Urinary bladder (tissue), 4 donors: ENCODE measurements around the gene MGMT. TPM values are rescaled to one million over a fixed set of nuclear protein-coding genes. Genes with fewer than 3 reads are reported as not detected.

ENCODE experiments used
- DNase-seq: peaks from one replicate; pipeline ENCODE4 v3.0.0-alpha.2; 2015; ENCODE audit errors: extremely low spot score
- H3K27ac ChIP-seq: one replicate; pipeline ENCODE4 v1.5.1; 2013; ENCODE audit warnings: low read depth, mild to moderate bottlenecking, moderate library complexity
- H3K36me3 ChIP-seq: one replicate; pipeline ENCODE4 v1.6.1; 2013; ENCODE audit warnings: mild to moderate bottlenecking, moderate library complexity; ENCODE audit not compliant: insufficient read depth
- H3K4me1 ChIP-seq: one replicate; pipeline ENCODE4 v1.6.1; 2013; ENCODE audit warnings: mild to moderate bottlenecking, moderate library complexity; ENCODE audit not compliant: insufficient read depth
- H3K4me3 ChIP-seq: one replicate; pipeline ENCODE4 v1.5.1; 2013; ENCODE audit warnings: low read depth, low read length
- WGBS: extraction: QIAGEN DNeasy Blood & Tissue Kit; methylation state at CpG from one replicate; pipeline ENCODE4 v1.1.7; 2013; 5-methylcytosine and 5-hydroxymethylcytosine counted together
- polyA plus RNA-seq: library from polyadenylated mRNA; stranded (reverse); fragments of 200-250 nt; gene quantifications from one replicate; pipeline ENCODE4 v1.2.3, GENCODE V29; 2013
- total RNA-seq: library from RNA; depleted of rRNA; stranded (reverse); fragments of >200 nt; gene quantifications from one replicate; pipeline ENCODE4 v1.2.3, GENCODE V29; 2014
- donor health status: healthy with polysubstance abuse.
- donor health status: healthy.

Gene MGMT
- total and polyA plus RNA-seq, 2 donors = 19.5 to 28.5 TPM

DNA sequence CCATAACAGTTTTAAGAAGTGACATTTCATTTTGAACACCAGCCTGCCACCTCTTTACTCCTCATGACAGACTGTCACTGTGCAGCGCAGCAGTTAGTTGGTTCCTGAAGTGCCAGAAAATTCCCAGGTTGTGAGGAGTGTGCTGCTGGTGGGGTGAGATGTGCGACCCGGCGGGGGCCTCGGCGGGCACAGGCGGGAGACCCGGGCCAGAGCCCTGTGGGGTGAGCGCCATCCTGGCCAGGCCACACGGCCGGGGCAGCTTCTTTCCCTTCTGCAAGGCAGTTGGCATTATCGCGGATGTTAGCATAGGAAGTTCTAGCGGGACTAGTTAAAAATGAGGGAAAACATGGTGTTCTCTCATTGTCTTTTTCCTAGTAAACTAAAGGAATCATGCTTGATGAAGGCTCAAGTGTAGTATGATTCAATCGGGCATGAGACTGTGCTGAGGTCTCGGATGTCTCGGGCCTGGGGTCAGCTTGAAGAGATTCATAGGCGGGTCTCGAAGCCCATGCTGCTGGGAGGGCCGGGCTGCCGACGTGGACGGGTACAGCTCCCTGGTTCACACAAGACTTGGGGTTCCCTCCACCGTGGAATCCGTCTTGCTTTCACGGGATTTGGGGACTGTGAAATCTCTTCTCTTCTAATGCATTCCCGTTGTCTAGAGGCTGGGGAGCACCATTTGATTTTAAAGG is 56.1 kb downstream of the MGMT start:
- H3K27ac ChIP-seq = no peak overlapping the region
- H3K36me3 ChIP-seq = no peaks in the 10 kb centered on the region
- H3K4me3 ChIP-seq = no peak overlapping the region
- WGBS = 93% methylated on average over 27 of the region's 27 CpGs
- H3K4me1 ChIP-seq = no peaks in the 10 kb centered on the region
- DNase-seq = no peak

DNA sequence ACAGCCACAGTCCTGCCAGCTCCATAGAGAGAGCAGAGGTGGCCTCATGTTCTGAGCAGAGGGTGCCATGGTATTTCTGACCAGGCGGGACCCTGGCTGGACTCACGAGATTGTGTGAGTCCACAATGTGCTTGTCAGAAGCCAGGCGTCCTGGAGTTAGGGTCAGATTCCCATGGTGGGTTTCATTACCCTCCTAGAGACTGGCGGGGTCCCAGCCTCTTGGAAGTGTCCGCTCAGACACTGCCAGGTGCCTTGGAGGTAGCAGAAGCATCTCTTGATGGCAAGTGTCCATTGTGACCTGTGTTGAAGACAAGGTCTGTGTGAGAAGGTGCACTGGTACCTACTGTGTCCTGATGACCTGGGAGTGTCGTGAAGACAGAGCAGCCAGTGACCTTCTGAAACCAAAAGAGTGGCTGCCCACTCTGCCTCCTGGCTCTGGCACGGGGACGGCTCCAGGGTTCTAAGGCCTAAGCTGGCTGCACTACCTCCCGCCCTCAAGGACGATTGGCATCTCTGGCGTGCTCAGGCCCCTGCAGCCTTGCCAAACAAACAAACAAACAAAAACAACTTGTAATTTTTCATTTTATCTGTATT is 56.8 kb downstream of the MGMT start:
- H3K4me3 ChIP-seq = no peak overlapping the region
- H3K36me3 ChIP-seq = no peaks in the 10 kb centered on the region
- no peak for DNase-seq
- no peaks in the 10 kb centered on the region for H3K4me1 ChIP-seq
- H3K27ac ChIP-seq = no peak overlapping the region
- WGBS = 89% methylated on average over 11 of the region's 11 CpGs

DNA sequence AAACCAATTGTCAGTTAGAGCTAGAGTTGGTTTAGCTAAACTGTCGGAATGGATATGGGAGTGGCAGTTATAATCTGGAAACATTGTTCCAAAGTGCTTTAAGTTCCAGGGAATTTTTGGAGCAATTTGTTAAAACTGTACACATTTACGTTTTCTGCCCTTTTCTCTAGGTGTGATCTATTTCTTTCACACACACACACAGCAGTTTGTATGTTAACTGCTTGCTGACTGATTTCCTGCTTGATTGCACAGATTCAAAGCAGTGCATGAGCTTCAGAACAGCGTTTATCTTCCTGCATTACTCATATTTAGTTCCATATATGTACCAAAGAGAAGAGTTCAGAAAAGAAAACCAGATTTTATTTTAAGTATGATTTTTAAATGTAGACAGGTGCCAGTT is 57.9 kb downstream of the MGMT start:
- Histone ChIP-seq H3K4me3 (no peak overlapping the region), H3K4me1 (no peaks in the 10 kb centered on the region), H3K36me3 (no peaks in the 10 kb centered on the region), H3K27ac (no peak overlapping the region)
- no peak for DNase-seq
- 44% methylated on average over 3 of the region's 3 CpGs for WGBS

DNA sequence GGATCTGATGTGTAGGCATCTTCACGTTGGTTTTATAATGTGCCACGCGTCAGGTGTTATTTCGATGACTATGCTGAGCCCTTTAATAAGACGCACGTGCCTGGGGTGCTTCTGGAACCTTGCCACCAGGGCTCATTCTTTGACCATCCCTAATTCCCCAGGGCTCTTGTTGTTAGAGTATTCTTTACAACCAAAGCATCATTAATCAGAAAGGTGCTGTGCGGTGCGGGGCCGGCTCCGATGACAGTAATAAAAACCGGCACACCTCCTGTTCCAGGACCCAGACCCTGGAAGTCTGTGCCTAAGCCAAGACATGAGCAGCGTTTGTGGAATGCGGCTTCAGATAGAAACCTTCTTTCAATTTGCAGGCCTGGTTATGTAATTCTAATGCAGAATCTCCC is 58.4 kb downstream of the MGMT start:
- Histone ChIP-seq H3K4me1 (no peaks in the 10 kb centered on the region), H3K27ac (no peak overlapping the region), H3K36me3 (no peaks in the 10 kb centered on the region), H3K4me3 (no peak overlapping the region)
- WGBS = 28% methylated on average over 13 of the region's 13 CpGs
- DNase-seq = no peak

DNA sequence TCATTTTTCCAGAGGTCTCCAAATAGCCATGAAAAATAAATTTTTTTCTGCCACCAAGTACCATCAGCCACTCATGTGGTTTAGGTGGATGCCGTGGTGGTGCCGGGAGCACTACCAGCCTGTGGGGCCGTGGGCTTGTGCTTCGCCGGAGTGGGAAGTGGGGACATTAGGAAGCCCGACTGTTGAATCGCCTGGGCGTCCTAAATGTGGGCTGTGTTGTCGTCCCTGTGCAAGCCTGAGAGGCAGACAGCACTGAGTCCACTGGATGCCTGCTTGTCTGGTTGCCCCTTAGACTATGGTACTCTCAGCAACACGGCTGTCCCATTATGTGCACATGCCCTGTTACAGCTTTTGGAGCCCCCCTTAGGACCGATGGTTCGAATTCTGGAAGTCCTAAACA is 59.9 kb downstream of the MGMT start:
- 89% methylated on average over 12 of the region's 12 CpGs for WGBS
- H3K36me3 ChIP-seq = no peaks in the 10 kb centered on the region
- no peak for DNase-seq
- H3K4me1 ChIP-seq = no peaks in the 10 kb centered on the region
- H3K4me3 ChIP-seq = no peak overlapping the region
- no peak overlapping the region for H3K27ac ChIP-seq

DNA sequence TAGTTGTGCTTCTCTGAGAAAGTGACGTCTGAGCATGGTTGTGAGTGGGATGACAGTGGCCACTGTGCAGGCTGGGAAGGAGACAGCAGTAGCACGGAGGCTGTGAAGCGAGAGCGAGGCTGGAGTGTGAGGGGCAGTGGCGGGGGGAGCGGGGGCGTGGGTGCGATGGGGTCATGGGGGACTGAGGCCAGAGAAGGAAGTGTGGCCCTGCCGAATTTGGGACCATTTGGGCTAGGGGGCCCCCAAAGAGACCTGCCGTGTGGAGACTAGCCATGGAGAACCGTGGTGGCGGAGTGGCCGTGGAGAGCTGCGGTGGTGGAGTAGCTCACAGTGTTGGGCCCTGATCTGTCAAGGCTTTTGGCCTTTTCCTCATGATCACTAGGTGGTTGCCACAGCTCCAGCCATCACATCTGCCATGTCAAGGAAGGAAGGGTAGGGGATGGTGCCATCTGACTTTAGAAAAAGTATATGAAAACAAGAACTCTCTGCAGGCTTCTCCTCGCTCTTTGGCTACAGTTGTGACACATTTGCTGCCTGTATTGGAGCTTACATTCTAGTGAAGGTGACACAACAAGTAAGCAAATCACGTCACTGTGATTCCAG is 61.4 kb downstream of the MGMT start:
- Histone ChIP-seq H3K4me3 (no peak overlapping the region), H3K27ac (no peak overlapping the region), H3K36me3 (no peaks in the 10 kb centered on the region), H3K4me1 (no peaks in the 10 kb centered on the region)
- DNase-seq = no peak
- WGBS = 91% methylated on average over 16 of the region's 16 CpGs

DNA sequence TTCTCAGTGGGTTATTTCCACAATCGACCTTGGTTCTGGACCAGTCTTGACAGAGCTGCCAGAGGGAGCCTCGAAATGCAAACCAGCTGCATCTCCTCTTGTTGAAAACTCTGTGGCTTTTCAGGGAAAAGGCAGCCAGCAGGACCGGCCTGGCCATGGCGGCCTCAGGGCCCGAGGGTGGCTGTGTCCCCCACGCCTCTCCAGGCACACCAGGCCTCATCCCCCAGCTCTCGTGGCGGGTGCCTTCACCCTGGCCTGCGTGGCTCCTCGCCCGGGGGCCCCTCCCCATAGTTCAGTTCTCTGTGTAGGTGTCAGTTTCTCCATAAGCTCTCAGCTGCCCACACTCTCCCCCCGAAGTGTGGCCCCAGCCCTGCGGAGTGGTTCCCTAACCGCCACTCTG is 63.5 kb downstream of the MGMT start:
- WGBS = 73% methylated on average over 14 of the region's 14 CpGs

DNA sequence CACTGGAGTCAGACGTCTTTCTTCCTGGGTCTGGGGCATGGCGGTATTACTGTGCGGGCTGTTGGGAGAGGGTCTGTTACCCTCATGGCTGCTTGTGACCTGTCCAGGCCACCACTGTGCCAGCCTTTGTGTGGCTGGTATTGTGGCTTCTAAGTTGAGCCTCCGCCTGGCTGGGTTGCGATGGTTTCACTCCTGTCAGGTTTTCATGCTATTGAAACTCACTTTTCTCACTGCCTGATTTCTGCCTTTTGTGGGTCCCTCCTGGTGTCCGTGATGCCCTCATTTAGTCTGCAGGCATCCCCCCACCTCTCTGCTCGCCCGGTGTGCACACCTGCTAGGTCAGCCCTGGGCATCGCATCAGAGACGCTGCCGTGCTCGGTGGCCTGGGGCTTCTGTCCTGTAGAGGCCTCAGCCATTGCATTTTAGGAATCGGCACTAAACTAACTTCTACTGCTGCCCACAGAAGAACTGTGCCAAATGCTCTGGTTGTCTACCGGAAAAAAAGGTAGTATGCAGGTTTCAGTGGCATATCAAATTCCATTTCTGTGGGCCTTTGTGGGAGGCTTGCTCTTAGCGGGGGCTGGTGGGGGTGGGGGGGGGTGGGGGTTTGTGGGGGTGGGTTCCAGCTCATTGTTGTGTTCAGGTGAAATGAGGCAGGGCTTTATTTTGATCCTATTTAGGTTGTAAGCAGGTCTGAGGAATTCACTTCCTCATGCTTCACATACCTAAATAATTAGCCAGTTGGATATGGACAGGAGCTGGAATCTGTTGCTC is 64.3 kb downstream of the MGMT start:
- Histone ChIP-seq H3K36me3 (no peaks in the 10 kb centered on the region), H3K4me1 (no peaks in the 10 kb centered on the region), H3K27ac (no peak overlapping the region), H3K4me3 (no peak overlapping the region)
- DNase-seq = no peak
- WGBS = 94% methylated on average over 15 of the region's 15 CpGs

More for the DNA sequence above, 63.5 kb downstream of the MGMT start:
- H3K4me1 ChIP-seq = no peaks in the 10 kb centered on the region
- no peak overlapping the region for H3K4me3 ChIP-seq
- H3K27ac ChIP-seq = no peak overlapping the region
- no peaks in the 10 kb centered on the region for H3K36me3 ChIP-seq
- no peak for DNase-seq

DNA sequence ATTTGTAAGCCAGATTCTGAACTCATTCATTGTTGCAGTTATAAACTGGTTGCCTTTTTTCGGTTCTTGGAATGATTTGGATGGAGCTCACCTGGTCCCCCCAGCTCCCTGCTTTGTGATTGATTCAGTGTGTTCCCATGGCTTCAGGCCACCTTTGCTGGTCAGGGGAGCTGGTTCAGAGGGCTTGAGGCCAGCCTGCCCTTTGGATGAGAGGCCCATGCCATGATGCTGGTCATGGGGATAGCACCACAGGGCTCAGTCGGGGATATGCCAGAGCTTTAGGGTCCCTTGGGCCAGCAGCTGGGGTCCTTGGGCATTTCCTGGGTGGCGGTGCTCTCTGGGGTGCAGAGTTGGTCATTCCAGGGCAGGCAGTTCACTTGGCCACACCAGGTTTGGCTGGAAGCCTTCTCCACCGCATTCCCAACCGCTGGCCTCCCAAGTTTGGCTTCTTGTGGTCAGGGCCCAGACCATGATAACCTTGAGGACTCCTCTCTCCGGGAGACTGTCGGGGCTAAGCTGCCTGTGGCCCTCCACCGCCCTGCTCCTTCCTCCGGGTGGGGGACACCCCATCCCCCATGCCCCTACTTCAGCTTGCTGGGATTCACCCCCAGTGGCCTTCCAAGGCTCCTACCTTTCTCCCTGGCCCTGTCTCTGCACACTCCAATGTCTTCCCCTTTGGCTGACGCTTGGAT is 65.1 kb downstream of the MGMT start:
- Histone ChIP-seq H3K36me3 (no peaks in the 10 kb centered on the region), H3K4me3 (no peak overlapping the region), H3K27ac (no peak overlapping the region), H3K4me1 (no peaks in the 10 kb centered on the region)
- DNase-seq = no peak
- WGBS = 92% methylated on average over 10 of the region's 10 CpGs

DNA sequence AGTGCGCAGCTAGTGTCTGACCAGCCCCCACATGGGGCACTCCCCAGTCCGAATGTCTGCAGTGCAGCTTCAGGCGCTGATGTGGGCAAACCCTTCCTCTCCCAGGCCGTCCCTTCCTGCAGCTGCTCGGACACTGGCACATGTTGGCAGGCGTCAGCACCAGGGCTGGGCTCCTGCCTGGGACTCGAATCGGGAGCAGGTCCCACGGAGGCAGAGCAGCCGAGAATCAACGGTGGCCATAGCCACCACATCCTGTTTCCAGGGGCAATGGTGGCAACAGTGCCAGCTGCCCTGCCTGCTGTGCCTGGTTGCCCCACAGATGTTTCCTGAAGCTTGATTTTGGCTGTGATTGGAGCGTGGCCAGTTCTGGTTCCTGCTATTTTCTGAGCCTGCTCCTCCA is 65.8 kb downstream of the MGMT start:
- WGBS = 86% methylated on average over 12 of the region's 12 CpGs
- H3K4me1 ChIP-seq = no peaks in the 10 kb centered on the region
- DNase-seq = no peak
- H3K27ac ChIP-seq = no peak overlapping the region
- H3K36me3 ChIP-seq = no peaks in the 10 kb centered on the region
- no peak overlapping the region for H3K4me3 ChIP-seq

DNA sequence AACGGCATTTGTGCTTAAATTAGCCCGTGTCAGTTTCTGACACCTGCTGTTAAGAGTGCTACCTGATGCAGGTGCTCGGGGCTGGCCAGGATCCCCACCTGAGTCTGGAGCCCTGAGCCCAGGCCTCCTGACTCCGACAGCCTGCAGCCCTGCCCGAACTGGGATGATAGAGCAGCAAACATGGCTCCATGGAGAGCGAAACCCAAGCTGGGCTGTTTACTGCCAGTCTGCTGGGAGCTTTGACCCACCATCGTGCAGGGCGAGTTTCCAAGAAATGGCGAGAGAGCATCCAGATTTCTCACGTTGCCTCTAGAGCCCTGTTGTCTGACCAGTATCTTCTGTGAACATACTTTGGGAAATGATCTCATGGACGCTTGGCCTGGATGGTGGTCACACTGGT is 66.2 kb downstream of the MGMT start:
- no peak overlapping the region for H3K27ac ChIP-seq
- no peak overlapping the region for H3K4me3 ChIP-seq
- no peaks in the 10 kb centered on the region for H3K4me1 ChIP-seq
- no peaks in the 10 kb centered on the region for H3K36me3 ChIP-seq
- no peak for DNase-seq
- 87% methylated on average over 11 of the region's 11 CpGs for WGBS

DNA sequence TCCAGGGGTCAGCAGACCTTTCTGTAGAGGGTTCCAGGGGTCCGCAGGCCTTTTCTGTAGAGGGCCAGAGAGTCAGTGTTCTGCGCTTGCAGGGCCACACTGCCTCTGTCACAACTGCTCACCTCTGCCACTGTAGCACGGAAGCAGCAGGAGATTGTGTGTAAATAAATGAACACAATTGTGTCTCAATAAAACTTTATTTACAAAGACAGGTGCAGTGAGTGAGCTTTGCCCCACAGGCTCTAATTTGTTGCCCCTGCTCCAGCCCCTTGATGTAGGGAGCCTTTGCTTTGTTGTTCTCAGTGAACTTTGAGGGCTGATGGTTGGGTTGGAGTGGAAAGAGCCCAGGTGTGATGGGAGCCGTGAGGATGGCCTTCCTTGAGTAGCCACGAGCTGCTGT is 67.8 kb downstream of the MGMT start:
- H3K4me1 ChIP-seq = no peaks in the 10 kb centered on the region
- WGBS = 98% methylated on average over 5 of the region's 5 CpGs

DNA sequence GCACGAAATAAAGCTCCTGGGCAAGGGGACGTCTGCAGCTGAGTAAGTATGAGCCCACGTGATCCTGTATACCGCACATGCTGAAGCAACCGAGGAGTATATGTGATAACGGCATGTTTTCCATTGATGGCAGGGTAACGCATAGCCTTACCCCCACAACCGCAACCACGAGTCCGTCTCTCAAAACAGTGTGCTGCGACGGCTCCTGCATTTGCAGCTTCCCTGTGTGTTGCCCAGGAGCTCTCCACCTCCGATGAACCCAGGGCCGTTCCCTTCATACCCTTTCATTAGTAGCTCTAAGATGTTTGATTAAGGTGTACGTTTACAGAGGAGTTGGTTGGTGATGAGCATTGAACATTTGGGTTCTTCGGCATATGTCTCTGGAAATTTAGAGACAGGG is 69.3 kb downstream of the MGMT start:
- Histone ChIP-seq H3K4me1 (no peaks in the 10 kb centered on the region), H3K4me3 (no peak overlapping the region), H3K36me3 (no peaks in the 10 kb centered on the region), H3K27ac (no peak overlapping the region)
- 95% methylated on average over 16 of the region's 16 CpGs for WGBS
- DNase-seq = no peak

More for the DNA sequence above, 67.8 kb downstream of the MGMT start:
- Histone ChIP-seq H3K36me3 (no peaks in the 10 kb centered on the region), H3K4me3 (no peak overlapping the region), H3K27ac (no peak overlapping the region)
- DNase-seq = no peak
